ENCODE results near the gene RPRD1B. TPM values are rescaled to one million over a fixed set of nuclear protein-coding genes. Genes with fewer than 3 reads are reported as not detected.

Gene RPRD1B
- total and polyA plus RNA-seq, 2 experiments from 2014 or later = 7.3 to 24.3 TPM

- Histone ChIP-seq H3F3A (replicated peaks; ENCODE audit: low read depth) (no peaks in the 10 kb centered on the region), H2AFZ (no peak overlapping the region), H3K27ac (ENCODE audit: low read depth) (no peak overlapping the region), H3K36me3 (ENCODE audit: insufficient read depth) (0 out of 2 replicates have a peak, but pooled peaks cover 3% of the 10 kb centered on the region), H3K4me2 (no peak overlapping the region), H3K79me2 (replicated peaks; ENCODE audit: insufficient read depth) (peaks cover 64% of the 10 kb centered on the region), H3K27me3 (ENCODE audit: insufficient read depth) (no peaks in the 10 kb centered on the region), H3K9me2 (ENCODE audit: insufficient read depth) (no peaks in the 10 kb centered on the region), H3K4me3 (no peak overlapping the region), H4K20me1 (replicated peaks; ENCODE audit: insufficient read depth) (peaks cover 27% of the 10 kb centered on the region), H3K4me1 (ENCODE audit: insufficient read depth) (no peaks in the 10 kb centered on the region)
- Mint-ChIP-seq H3K27me3 (ENCODE audit: insufficient read depth, low read depth, poor library complexity) (peaks cover 2% of the 10 kb centered on the region), H3K27ac (no peak overlapping the region), H3K4me1 (peaks cover 7% of the 10 kb centered on the region), H3K4me3 (no peak overlapping the region), H3K36me3 (ENCODE audit: low read depth) (peaks cover 42% of the 10 kb centered on the region), H3K9me3 (no peaks in the 10 kb centered on the region)
- TF ChIP-seq EZH2 (IDR thresholded peaks at IDR 0.05; ENCODE audit: low read depth, unreplicated experiment) (no peak), ZNF462 (CRISPR knock-in tag; IDR thresholded peaks at IDR 0.05) (no peak), STAT1 (IDR thresholded peaks at IDR 0.05; ENCODE audit: unreplicated experiment) (no peak), ZNF331 (CRISPR knock-in tag; IDR thresholded peaks at IDR 0.05; ENCODE audit: low read depth) (no peak), CREB1 (CRISPR knock-in tag; IDR thresholded peaks at IDR 0.05; ENCODE audit: low read depth) (no peak), NANOG (IDR thresholded peaks at IDR 0.05; ENCODE audit: borderline replicate concordance) (no peak), JUNB (IDR thresholded peaks at IDR 0.05; ENCODE audit: unreplicated experiment) (no peak)
- ATAC-seq (no peak), DNase-seq (ENCODE audit: low spot score) (no peak)
Measured at GRCh38 chr20:38078084-38078483, 44.5 kb downstream of the RPRD1B start.

GRCh38 chr20:38079353-38079752 lies 45.8 kb downstream of the RPRD1B start:
- DNase-seq (ENCODE audit: low spot score) = no peak
- H3K9me2 ChIP-seq (ENCODE audit: insufficient read depth) = no peaks in the 10 kb centered on the region
- H3K27me3 ChIP-seq (ENCODE audit: insufficient read depth) = no peaks in the 10 kb centered on the region
- peaks cover 4% of the 10 kb centered on the region; the same call in 2 of the 3 replicates for H3K4me1 Mint-ChIP-seq
- no peaks in the 10 kb centered on the region for H3K4me1 ChIP-seq (ENCODE audit: insufficient read depth)
- no peak overlapping the region for H3K4me3 Mint-ChIP-seq
- peaks cover 42% of the 10 kb centered on the region for H3K36me3 Mint-ChIP-seq (ENCODE audit: low read depth)
- H3K79me2 ChIP-seq (replicated peaks; ENCODE audit: insufficient read depth) = peaks cover 65% of the 10 kb centered on the region
- ATAC-seq = no peak
- no peaks in the 10 kb centered on the region for H3K9me3 Mint-ChIP-seq
- H2AFZ ChIP-seq = no peak overlapping the region
- H3K36me3 ChIP-seq (ENCODE audit: insufficient read depth) = 0 out of 2 replicates have a peak, but pooled peaks cover 3% of the 10 kb centered on the region
- peaks cover 26% of the 10 kb centered on the region for H4K20me1 ChIP-seq (replicated peaks; ENCODE audit: insufficient read depth)
- H3F3A ChIP-seq (replicated peaks; ENCODE audit: low read depth) = no peaks in the 10 kb centered on the region
- H3K27ac Mint-ChIP-seq = no peak overlapping the region
- no peak overlapping the region for H3K4me3 ChIP-seq
- H3K4me2 ChIP-seq = no peak overlapping the region
- H3K27me3 Mint-ChIP-seq (ENCODE audit: insufficient read depth, low read depth, poor library complexity) = no peaks in the 10 kb centered on the region
- H3K27ac ChIP-seq (ENCODE audit: low read depth) = no peak overlapping the region
- TF ChIP-seq REST (IDR thresholded peaks at IDR 0.05; ENCODE audit: unreplicated experiment) (no peak), POLR2AphosphoS5 (IDR thresholded peaks at IDR 0.05; ENCODE audit: low read depth) (no peak), ZNF331 (CRISPR knock-in tag; IDR thresholded peaks at IDR 0.05; ENCODE audit: low read depth) (no peak), EZH2phosphoT487 (IDR thresholded peaks at IDR 0.05; ENCODE audit: unreplicated experiment) (no peak), ZNF114 (CRISPR knock-in tag; IDR thresholded peaks at IDR 0.05) (no peak)
